Muscle layer of duodenum (tissue), 2 donors: ENCODE measurements around the gene NEB.

ENCODE experiments used
- H3K27ac ChIP-seq: one replicate; pipeline ENCODE4 v1.7.0; 2013; ENCODE audit warnings: mild to moderate bottlenecking, low read length
- H3K27me3 ChIP-seq: one replicate; pipeline ENCODE4 v1.7.0; 2013; ENCODE audit warnings: low read depth, mild to moderate bottlenecking, control low read depth, low read length
- H3K36me3 ChIP-seq, 2 donors: one replicate each; pipeline ENCODE4 v1.7.0; 2013; ENCODE audit warnings: low read length in 2 of 2, control low read depth in 1 of 2, mild to moderate bottlenecking in 1 of 2; ENCODE audit not compliant: insufficient read depth in 2 of 2, control insufficient read depth in 1 of 2
- H3K4me1 ChIP-seq, 2 donors: one replicate each; pipeline ENCODE4 v1.7.0; 2013; ENCODE audit warnings: low read length in 2 of 2, mild to moderate bottlenecking in 2 of 2, control low read depth in 1 of 2, moderate library complexity in 1 of 2; ENCODE audit not compliant: insufficient read depth in 2 of 2, control insufficient read depth in 1 of 2
- H3K4me3 ChIP-seq, 2 donors: one replicate each; pipeline ENCODE4 v1.7.0; 2013; ENCODE audit warnings: low read length in 2 of 2, low read depth in 1 of 2, mild to moderate bottlenecking in 1 of 2
- H3K9me3 ChIP-seq, 2 donors: one replicate each; pipeline ENCODE4 v1.7.0; 2013; ENCODE audit warnings: low read length in 2 of 2, control low read depth in 1 of 2, mild to moderate bottlenecking in 1 of 2; ENCODE audit not compliant: control insufficient read depth in 1 of 2
- donor health status: healthy.

Gene NEB

GRCh38 chr2:151733771-151734672 is at the start of gene NEB:
NEB (minus strand) TSS chr2:151734476; CDS start chr2:151733156, 1,320 bp downstream.
- no peaks in the 10 kb centered on the region for H3K4me1 ChIP-seq
- H3K27ac ChIP-seq = no peak within 1 kb of the TSS
- no peak within 1 kb of the TSS for H3K4me3 ChIP-seq
- H3K27me3 ChIP-seq = no peaks in the 10 kb centered on the region
- H3K9me3 ChIP-seq = no peaks in the 10 kb centered on the region
- no peaks in the 10 kb centered on the region for H3K36me3 ChIP-seq

- Histone ChIP-seq H3K9me3 (no peaks in the 10 kb centered on the region), H3K4me3 (no peak overlapping the region), H3K4me1 (no peaks in the 10 kb centered on the region), H3K27me3 (no peaks in the 10 kb centered on the region), H3K27ac (no peak overlapping the region), H3K36me3 (peaks cover 10 to 14% of the 10 kb centered on the region in 2 donors)
Measured at GRCh38 chr2:151783133-151783520, 48.9 kb upstream of the NEB start.

GRCh38 chr2:151782378-151783132 is 48.3 kb upstream of the NEB start:
- H3K36me3 ChIP-seq = peaks cover 6 to 14% of the 10 kb centered on the region in 2 donors
- no peak overlapping the region for H3K27ac ChIP-seq
- no peaks in the 10 kb centered on the region for H3K27me3 ChIP-seq
- H3K9me3 ChIP-seq = no peaks in the 10 kb centered on the region
- H3K4me1 ChIP-seq = no peaks in the 10 kb centered on the region
- no peak overlapping the region for H3K4me3 ChIP-seq

GRCh38 chr2:151781642-151782041 is 47.4 kb upstream of the NEB start:
- Histone ChIP-seq H3K36me3 (peaks cover 6 to 14% of the 10 kb centered on the region in 2 donors), H3K9me3 (no peaks in the 10 kb centered on the region), H3K4me1 (no peaks in the 10 kb centered on the region), H3K27ac (no peak overlapping the region), H3K27me3 (no peaks in the 10 kb centered on the region), H3K4me3 (no peak overlapping the region)

GRCh38 chr2:151780938-151781337 is 46.7 kb upstream of the NEB start:
- peaks cover 6 to 13% of the 10 kb centered on the region in 2 donors for H3K36me3 ChIP-seq
- no peaks in the 10 kb centered on the region for H3K9me3 ChIP-seq
- H3K4me3 ChIP-seq = no peak overlapping the region
- no peaks in the 10 kb centered on the region for H3K27me3 ChIP-seq
- H3K27ac ChIP-seq = no peak overlapping the region
- no peaks in the 10 kb centered on the region for H3K4me1 ChIP-seq

GRCh38 chr2:151777935-151778334 is 43.7 kb upstream of the NEB start:
- no peaks in the 10 kb centered on the region for H3K27me3 ChIP-seq
- H3K4me1 ChIP-seq = no peaks in the 10 kb centered on the region
- no peak overlapping the region for H3K4me3 ChIP-seq
- H3K9me3 ChIP-seq = no peaks in the 10 kb centered on the region
- H3K27ac ChIP-seq = no peak overlapping the region
- H3K36me3 ChIP-seq = peaks cover 6 to 7% of the 10 kb centered on the region in 2 donors

GRCh38 chr2:151777487-151777886 is 43.2 kb upstream of the NEB start:
- Histone ChIP-seq H3K27me3 (no peaks in the 10 kb centered on the region), H3K9me3 (no peaks in the 10 kb centered on the region), H3K4me1 (no peaks in the 10 kb centered on the region), H3K4me3 (no peak overlapping the region), H3K27ac (no peak overlapping the region), H3K36me3 (peaks cover 6 to 7% of the 10 kb centered on the region in 2 donors)

- no peak overlapping the region for H3K4me3 ChIP-seq
- no peaks in the 10 kb centered on the region for H3K4me1 ChIP-seq
- peaks cover under 1 to 1% of the 10 kb centered on the region in 2 donors for H3K36me3 ChIP-seq
- H3K9me3 ChIP-seq = no peaks in the 10 kb centered on the region
- H3K27ac ChIP-seq = no peak overlapping the region
- no peaks in the 10 kb centered on the region for H3K27me3 ChIP-seq
Measured at GRCh38 chr2:151776367-151776766, 42.1 kb upstream of the NEB start.

- Histone ChIP-seq H3K9me3 (no peaks in the 10 kb centered on the region), H3K4me1 (no peaks in the 10 kb centered on the region), H3K27me3 (no peaks in the 10 kb centered on the region), H3K36me3 (no peaks in the 10 kb centered on the region), H3K27ac (no peak overlapping the region), H3K4me3 (no peak overlapping the region)
Measured at GRCh38 chr2:151775057-151775740, 40.9 kb upstream of the NEB start.

- Histone ChIP-seq H3K4me3 (no peak overlapping the region), H3K36me3 (no peaks in the 10 kb centered on the region), H3K9me3 (no peaks in the 10 kb centered on the region), H3K4me1 (no peaks in the 10 kb centered on the region), H3K27ac (no peak overlapping the region), H3K27me3 (no peaks in the 10 kb centered on the region)
Measured at GRCh38 chr2:151774506-151774905, 40.2 kb upstream of the NEB start.
